Breast epithelium (tissue), 4 donors: ENCODE data around the gene MAP3K8. TPM values are rescaled to one million over a fixed set of nuclear protein-coding genes. Genes with fewer than 3 reads are reported as not detected.

Source experiments
- DNase-seq, 2 donors: peaks; one replicate each; pipeline ENCODE4 v3.0.0-alpha.2; 2019; ENCODE audit warnings: low spot score in 2 of 2
- H3K27ac ChIP-seq, 2 donors: fragments of 200-600 bp; sonication (generic) in 1 of 2; one replicate each; pipeline ENCODE4 v1.5.1; 2016 to 2019; ENCODE audit warnings: mild to moderate bottlenecking in 1 of 2
- H3K27me3 ChIP-seq, 2 donors: fragments of 200-600 bp; sonication (generic) in 1 of 2; one replicate each; pipeline versions ENCODE4 v1.5.1 to v1.6.0; 2017 to 2019; ENCODE audit warnings: control low read depth in 1 of 2, mild to moderate bottlenecking in 1 of 2
- H3K36me3 ChIP-seq: fragments of 200-600 bp; one replicate; pipeline ENCODE4 v1.5.1; 2019
- H3K4me1 ChIP-seq, 2 donors: fragments of 200-600 bp; sonication (generic); one replicate each; pipeline ENCODE4 v1.5.1; 2016 to 2019; ENCODE audit warnings: control low read depth in 1 of 2
- H3K4me3 ChIP-seq, 3 donors: fragments of 200-600 bp; sonication (generic); 1 replicate in 2 of 3; 2 replicates in 1 of 3; pipeline ENCODE4 v1.5.1; 2016 to 2019; ENCODE audit warnings: mild to moderate bottlenecking in 3 of 3, moderate library complexity in 2 of 3
- H3K9me3 ChIP-seq, 2 donors: fragments of 200-600 bp; sonication (generic) in 1 of 2; one replicate each; pipeline ENCODE4 v1.5.1; 2016 to 2019; ENCODE audit warnings: control low read depth in 1 of 2
- POLR2A ChIP-seq: fragments of 450-650 bp; IDR thresholded peaks from one replicate; pipeline ENCODE4 v1.6.1; 2016; ENCODE audit warnings: antibody characterized with exemption, mild to moderate bottlenecking, moderate library complexity
- POLR2AphosphoS5 ChIP-seq, 3 donors: sonication (generic); formaldehyde crosslinking; IDR thresholded peaks; one replicate each; pipeline ENCODE4 v1.6.1; 2017; ENCODE audit warnings: antibody characterized with exemption in 3 of 3
- intact Hi-C: fragments of 100-400 bp; cut with DNase I; formaldehyde crosslinking; loops from one replicate; pipeline ENCODE4 v1.15.1; 2023; ENCODE audit warnings: low total_unique reads
- total RNA-seq, 3 donors: library from RNA; depleted of rRNA; stranded (reverse); fragments of >200 nt; gene quantifications; one replicate each; pipeline ENCODE4 v1.1.0, GENCODE V29; 2016
- TF ChIP-seq, protein P1 (sequence below), 3 donors: fragments of 450-650 bp; IDR thresholded peaks; one replicate each; pipeline ENCODE4 v1.5.1; 2016 to 2017; ENCODE audit warnings: antibody characterized with exemption in 3 of 3, mild to moderate bottlenecking in 3 of 3, moderate library complexity in 3 of 3

The MAP3K8 gene
- total RNA-seq, 3 donors from 2014 or later, result 34.4 to 45.9 (median 40.2) TPM

DNA sequence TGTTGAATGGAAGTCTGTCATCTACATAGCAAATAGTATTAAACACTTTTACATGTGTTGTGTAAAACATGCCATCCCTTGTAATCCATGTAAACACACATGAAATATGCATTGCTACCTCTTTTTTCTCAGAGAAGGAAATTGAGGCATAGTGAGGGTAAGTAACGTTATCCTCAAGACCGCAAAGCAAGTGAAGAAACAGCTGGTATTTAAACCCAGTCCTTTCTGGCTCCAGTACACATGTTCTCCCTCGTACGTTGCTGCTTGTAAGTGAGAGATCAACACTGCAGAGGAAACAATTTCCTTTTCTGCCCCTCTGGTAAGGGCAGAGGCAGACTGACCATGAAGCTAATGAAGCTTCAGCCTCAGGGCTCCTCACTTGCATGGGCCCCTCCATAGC lies 28.5 kb downstream of the MAP3K8 start:
- intact Hi-C loops, result no loop called here
- TF ChIP-seq POLR2AphosphoS5 (IDR thresholded peaks at IDR 0.05) (no peak), POLR2A (no peak)
- TF ChIP-seq, protein P1, sequence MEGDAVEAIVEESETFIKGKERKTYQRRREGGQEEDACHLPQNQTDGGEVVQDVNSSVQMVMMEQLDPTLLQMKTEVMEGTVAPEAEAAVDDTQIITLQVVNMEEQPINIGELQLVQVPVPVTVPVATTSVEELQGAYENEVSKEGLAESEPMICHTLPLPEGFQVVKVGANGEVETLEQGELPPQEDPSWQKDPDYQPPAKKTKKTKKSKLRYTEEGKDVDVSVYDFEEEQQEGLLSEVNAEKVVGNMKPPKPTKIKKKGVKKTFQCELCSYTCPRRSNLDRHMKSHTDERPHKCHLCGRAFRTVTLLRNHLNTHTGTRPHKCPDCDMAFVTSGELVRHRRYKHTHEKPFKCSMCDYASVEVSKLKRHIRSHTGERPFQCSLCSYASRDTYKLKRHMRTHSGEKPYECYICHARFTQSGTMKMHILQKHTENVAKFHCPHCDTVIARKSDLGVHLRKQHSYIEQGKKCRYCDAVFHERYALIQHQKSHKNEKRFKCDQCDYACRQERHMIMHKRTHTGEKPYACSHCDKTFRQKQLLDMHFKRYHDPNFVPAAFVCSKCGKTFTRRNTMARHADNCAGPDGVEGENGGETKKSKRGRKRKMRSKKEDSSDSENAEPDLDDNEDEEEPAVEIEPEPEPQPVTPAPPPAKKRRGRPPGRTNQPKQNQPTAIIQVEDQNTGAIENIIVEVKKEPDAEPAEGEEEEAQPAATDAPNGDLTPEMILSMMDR (IDR thresholded peaks at IDR 0.05), result no peak

DNA sequence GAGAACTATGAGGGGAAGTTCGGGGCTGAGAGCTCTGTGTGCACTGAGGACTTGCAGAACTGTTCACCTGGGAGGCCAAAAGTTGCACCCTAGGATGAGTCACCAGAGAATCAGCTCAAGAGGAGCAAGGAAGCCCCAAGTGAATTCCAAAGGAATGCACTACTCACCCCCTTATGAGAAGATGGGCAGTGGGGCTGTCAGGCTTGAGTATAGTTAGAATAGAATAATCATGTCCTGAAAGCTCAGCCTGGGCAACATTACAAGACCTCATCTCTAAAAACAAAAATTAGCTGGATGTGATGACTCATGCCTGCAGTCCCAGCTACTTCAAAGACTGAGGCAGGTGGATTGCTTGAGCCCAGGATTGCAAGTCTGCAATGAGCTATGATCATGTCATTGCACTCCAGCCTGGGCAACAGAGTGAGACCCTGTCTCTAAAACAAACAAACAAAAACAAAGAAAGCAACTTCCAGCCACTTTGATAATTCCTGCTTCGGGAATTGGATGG lies 30.0 kb downstream of the MAP3K8 start:
- DNase-seq, result no peak
- H3K27ac ChIP-seq, result no peak overlapping the region
- TF ChIP-seq, protein P1 (IDR thresholded peaks at IDR 0.05), result no peak
- TF ChIP-seq POLR2AphosphoS5 (IDR thresholded peaks at IDR 0.05) (no peak), POLR2A (no peak)
- H3K4me3 ChIP-seq, result no peak overlapping the region
- H3K27me3 ChIP-seq, result no peaks in the 10 kb centered on the region
- intact Hi-C loops, result no loop called here
- H3K36me3 ChIP-seq, result peaks cover 6% of the 10 kb centered on the region
- no peaks in the 10 kb centered on the region for H3K9me3 ChIP-seq
- H3K4me1 ChIP-seq, result no peaks in the 10 kb centered on the region

More for the DNA sequence above, 28.5 kb downstream of the MAP3K8 start:
- no peak overlapping the region for H3K4me3 ChIP-seq
- DNase-seq, result no peak
- peaks cover 6% of the 10 kb centered on the region for H3K36me3 ChIP-seq
- no peaks in the 10 kb centered on the region for H3K9me3 ChIP-seq
- H3K27ac ChIP-seq, result no peak overlapping the region
- H3K4me1 ChIP-seq, result no peaks in the 10 kb centered on the region
- no peaks in the 10 kb centered on the region for H3K27me3 ChIP-seq

DNA sequence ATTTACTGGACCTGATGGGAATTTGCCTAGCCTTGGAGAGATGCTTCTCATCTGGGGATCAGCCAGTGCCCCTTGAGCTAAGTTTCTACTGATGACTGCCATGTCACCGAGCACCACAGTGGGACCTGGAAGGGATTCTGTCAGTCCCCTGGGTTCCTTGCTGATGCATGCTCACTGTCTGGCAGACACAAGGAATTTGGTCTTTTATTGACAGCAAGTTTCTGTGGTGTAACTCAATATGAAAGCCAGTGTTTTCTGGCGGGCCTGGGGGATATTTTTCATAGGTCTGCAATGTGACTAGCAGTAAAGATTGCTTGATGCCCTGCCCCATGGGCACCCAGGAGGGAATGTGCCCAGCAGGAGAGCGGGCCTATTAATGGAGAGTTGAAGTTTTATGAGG lies 30.7 kb downstream of the MAP3K8 start:
- no peak for TF ChIP-seq POLR2AphosphoS5 (IDR thresholded peaks at IDR 0.05)
- Histone ChIP-seq H3K27ac (no peak overlapping the region), H3K36me3 (peaks cover 6% of the 10 kb centered on the region), H3K4me1 (no peaks in the 10 kb centered on the region), H3K9me3 (no peaks in the 10 kb centered on the region), H3K27me3 (no peaks in the 10 kb centered on the region), H3K4me3 (no peak overlapping the region)
- intact Hi-C loops, result no loop called here
- no peak for DNase-seq

DNA sequence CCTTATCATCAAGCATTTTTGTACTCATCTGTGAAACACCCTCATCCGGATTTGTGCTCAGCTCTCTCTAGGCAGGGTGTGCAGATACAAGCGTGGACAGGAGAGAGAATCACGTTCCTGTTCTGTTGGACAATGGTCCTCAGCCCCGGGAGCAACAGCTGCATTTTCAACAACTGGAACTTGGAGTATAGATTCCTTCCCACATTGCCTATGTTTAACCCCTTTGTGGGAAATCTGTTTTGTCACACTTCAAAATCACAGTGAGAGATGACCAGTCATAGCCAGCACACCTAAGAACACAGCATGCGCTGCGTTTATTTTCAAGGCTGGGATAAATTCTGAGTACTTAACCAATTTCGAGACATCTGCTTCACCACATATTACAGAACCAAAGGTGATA lies 32.5 kb downstream of the MAP3K8 start:
- Histone ChIP-seq H3K27ac (no peak overlapping the region), H3K27me3 (no peaks in the 10 kb centered on the region), H3K9me3 (no peaks in the 10 kb centered on the region), H3K36me3 (no peaks in the 10 kb centered on the region), H3K4me1 (no peaks in the 10 kb centered on the region), H3K4me3 (no peak overlapping the region)
- DNase-seq, result no peak
- intact Hi-C loops, result no loop called here
- TF ChIP-seq POLR2A (no peak), POLR2AphosphoS5 (IDR thresholded peaks at IDR 0.05) (no peak)
- TF ChIP-seq, protein P1 (IDR thresholded peaks at IDR 0.05), result no peak

DNA sequence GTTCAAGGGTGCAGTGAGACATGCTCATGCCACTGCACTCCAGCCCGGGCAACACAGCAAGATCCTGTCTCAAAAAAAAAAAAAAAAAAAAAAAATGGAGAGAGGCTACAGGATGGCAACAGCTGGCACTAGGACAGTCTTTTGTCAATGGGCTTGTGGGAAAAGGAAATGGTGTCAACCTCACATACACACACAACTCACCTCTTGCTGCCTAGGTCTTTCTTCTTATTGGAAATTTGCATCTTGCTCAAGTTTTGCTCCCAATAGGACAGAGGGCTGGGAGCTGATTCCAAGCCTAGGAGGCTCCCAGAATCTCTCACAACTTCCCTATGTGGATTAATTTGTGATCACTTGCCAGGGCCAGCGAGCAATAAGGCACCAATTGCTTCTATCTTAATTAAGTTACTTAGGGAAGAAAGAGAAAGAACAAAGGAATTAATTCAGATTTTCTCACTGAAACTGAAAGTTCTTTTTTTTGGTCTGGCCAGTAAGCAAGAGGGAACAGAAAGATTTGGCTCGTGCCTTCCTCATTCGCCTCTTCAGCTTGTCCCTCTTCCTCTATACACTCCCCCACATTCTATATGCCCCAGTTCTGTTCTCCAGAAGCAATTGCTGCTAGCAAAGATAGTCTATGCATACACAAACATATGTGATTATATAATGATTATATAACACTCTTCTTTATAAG lies 33.8 kb downstream of the MAP3K8 start:
- no peaks in the 10 kb centered on the region for H3K27me3 ChIP-seq
- H3K4me1 ChIP-seq, result no peaks in the 10 kb centered on the region
- no peak overlapping the region for H3K4me3 ChIP-seq
- no peaks in the 10 kb centered on the region for H3K36me3 ChIP-seq
- no peak for DNase-seq
- TF ChIP-seq POLR2A, result no peak
- TF ChIP-seq POLR2AphosphoS5 (IDR thresholded peaks at IDR 0.05), result no peak
- TF ChIP-seq, protein P1 (IDR thresholded peaks at IDR 0.05), result no peak
- H3K9me3 ChIP-seq, result no peaks in the 10 kb centered on the region
- intact Hi-C loops, result no loop called here
- H3K27ac ChIP-seq, result no peak overlapping the region
